H7 (cell line): ENCODE results near the gene LSS. TPM values are rescaled to one million over a fixed set of nuclear protein-coding genes. Genes with fewer than 3 reads are reported as not detected.
"Not testable (repeated sequence)": the region's sequence is repeated elsewhere in the genome, so short reads cannot be mapped to it uniquely, and the experiment has no call there.

ENCODE experiments used
- DNase-seq: peaks from one replicate; pipeline ENCODE4 v3.0.0; 2012
- H3K27me3 ChIP-seq: 2 replicates; pipeline ENCODE4 v1.6.0; 2011; ENCODE audit warnings: mild to moderate bottlenecking, low read length; ENCODE audit not compliant: control insufficient read depth, insufficient read depth
- H3K36me3 ChIP-seq: replicated peaks from 2 replicates; pipeline ENCODE4 v1.5.1; 2011; ENCODE audit warnings: low read length; ENCODE audit not compliant: control insufficient read depth, insufficient read depth
- H3K4me3 ChIP-seq: 2 replicates; pipeline ENCODE4 v1.5.1; 2011; ENCODE audit warnings: low read depth, mild to moderate bottlenecking, control low read depth, low read length, moderate library complexity; ENCODE audit not compliant: insufficient read depth
- total RNA-seq: library from RNA; depleted of rRNA; stranded (reverse); fragments of >200 nt; shearing (Covaris generic); gene quantifications from 2 replicates; pipeline ENCODE4 v1.2.3, GENCODE V29; 2014

The LSS gene
- total RNA-seq, 1 experiment from 2014 or later: 53.3 TPM

DNA sequence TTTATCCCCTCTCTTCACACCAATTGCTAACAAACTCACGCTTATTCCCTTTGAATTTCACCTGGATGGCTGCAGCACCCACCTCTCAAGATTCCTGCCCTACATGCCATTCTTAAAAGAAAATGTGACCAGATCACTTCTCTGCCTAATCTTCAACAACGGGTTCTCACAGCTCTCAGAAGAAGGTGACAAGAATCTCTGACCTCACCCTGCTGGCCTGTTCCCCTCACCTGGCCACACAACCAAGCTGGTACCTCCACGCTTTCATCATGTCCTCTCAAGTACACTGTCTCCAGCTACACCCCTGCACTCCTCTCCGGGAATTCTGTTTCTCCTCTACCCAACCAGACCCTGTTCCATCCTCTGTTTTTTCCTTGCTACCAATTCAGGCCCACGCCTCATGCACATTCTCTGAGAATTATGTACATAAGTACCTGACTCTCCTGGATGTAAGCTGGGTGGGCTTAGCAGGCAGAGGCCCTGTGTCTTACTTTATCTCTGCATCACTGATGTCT is 5.9 kb upstream of the LSS start:
- no peak for DNase-seq
- H3K36me3 ChIP-seq: peaks cover 23% of the 10 kb centered on the region

DNA sequence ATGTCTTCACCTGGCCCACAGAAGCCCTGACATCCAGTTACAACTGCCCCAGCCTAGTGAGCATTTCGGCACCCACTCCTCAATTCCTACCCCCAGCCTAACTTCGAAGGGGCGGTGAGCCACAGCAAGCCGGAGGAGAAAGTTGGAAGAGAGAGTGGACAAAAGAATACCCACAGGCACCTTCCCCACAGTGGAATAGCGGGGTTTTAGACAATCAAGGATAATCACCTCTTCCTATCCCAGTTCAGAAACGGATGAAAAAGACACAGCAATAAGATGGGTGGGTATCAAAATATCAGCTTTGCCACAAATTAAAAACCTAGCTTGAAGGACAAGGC is 1.3 kb upstream of the LSS start:
- Histone ChIP-seq H3K27me3 (peaks cover 4% of the 10 kb centered on the region), H3K36me3 (peaks cover 9% of the 10 kb centered on the region), H3K4me3 (peak overlapping the region; percentile 65)
- DNase-seq: no peak

More for the DNA sequence above, 5.9 kb upstream of the LSS start:
- H3K4me3 ChIP-seq: no peak overlapping the region
- peaks cover 4% of the 10 kb centered on the region for H3K27me3 ChIP-seq

DNA sequence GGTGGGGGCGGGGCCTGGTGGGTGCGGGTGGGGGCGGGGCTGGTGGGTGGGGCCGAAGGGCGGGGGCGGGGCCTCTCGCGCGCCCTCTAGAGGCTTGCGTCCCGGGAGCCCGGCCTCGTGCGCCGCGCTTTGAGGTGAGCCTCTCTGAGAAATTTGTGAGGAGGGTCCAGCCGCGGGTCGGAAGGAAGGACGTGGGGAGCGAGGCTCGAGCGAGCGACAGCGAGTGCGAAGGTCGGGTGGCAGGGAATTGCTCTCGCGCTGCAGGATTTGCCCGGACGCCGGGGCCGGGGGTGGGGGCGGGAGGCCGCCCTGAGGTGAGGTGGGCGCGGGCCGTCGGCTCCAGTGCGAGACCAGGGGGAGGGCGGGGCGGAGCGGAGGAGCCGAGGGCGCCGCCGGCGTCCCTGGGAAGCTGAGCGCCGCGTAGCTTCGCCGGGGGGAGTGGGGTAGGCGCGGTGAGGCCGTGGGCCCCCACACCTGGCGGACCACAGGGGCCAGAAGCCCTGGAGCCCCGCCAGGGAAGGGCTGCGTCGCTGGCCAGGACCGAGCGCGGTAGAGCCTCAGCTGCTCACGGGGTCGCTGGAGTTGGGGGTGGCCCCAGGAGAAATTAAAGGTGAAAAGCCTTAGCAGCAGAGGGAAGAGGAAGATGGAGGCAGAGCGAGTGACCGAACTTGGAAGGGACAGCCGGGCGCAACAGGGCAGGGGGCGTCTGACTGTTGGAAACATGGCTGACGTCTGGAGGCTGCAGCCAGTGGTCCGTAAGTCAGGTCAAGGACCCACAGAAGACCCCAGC is 754 bp upstream of the LSS start:
- Histone ChIP-seq H3K36me3 (peaks cover 4% of the 10 kb centered on the region), H3K27me3 (peaks cover 4% of the 10 kb centered on the region), H3K4me3 (peak overlapping the region; percentile 65)
- DNase-seq: peak; percentile 92

DNA sequence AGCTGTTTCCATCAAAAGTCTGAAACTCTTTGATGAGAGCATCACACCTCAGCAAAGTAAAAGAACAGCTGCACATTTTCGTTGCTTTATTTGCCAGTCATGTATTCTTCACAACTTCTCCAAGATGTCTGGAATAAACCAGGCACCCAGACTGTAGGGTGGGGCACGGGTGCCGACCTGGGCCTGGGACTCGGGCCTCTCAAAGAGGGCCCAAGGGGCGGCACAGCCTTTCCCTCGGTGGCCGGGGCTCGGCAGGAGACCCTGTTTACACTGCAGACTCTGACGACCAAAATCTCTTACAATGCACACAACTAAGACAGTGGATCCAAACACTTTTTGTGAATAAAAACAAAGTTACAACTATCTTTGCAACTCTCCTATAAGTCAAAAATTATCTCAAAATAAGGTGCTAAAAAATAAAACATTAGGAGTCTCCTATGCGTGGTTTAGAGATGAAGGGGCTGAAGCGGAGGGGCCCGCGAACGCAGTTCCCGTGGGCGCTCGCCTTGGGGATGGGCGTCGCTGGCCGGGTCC is 696 bp downstream of the LSS start:
- H3K36me3 ChIP-seq: peaks cover 2% of the 10 kb centered on the region
- DNase-seq: peak; percentile 64
- H3K27me3 ChIP-seq: peaks cover 4% of the 10 kb centered on the region
- peak overlapping the region; percentile 86 for H3K4me3 ChIP-seq

DNA sequence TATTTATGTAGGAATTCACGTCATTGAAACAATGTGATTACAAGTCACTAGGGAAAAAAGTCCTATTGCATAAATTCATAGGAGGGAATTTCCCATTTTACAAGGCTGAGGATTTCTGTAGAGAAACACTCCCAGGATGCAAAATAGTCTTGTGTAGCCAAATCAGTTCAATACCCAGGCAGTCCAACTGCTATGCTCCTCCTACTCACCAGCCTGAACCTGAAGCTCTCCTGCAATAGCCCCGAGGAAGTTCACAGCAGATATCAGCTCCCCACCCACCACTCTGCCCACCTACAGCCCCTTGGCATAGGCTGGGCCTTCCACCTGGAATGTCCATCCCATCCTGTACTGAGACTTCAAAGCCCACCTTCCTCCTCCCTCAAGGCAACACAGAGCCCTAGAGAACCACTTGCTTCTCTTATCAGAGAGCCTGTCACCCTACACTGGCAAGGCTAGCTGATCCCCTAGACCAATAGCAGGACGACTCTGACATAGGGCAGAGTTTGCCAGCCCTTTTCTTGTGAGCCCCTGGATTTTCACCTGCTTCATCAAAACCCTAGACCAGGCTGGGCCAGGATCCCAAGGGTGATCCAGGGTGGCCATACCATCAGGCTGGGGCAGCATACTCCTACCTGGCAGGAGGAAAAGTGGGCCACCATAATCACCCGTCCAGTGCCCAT is 1.5 kb downstream of the LSS start:
- H3K27me3 ChIP-seq: peaks cover 4% of the 10 kb centered on the region
- peaks cover 2% of the 10 kb centered on the region for H3K36me3 ChIP-seq
- DNase-seq: peak; percentile 29

DNA sequence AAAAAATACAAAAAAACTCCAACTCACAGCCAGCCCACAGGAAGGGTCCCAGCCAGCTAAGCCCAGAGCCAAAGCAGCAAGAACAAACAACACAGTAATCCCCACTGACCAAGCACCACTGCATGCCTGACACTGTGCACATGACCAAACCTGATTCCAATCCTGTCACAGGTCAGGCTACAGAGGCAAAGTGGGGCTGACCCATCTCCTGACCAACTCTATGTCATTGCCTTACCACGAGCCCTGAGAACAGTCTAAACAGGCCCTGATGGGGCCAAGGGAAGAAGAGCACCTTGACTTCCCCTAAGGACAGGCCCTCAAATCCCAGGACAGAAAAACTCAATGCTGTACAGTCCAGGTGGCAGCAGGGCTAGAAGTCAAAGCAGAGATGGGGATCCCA is 2.4 kb downstream of the LSS start:
- Histone ChIP-seq H3K27me3 (peaks cover 4% of the 10 kb centered on the region), H3K36me3 (peaks cover 3% of the 10 kb centered on the region), H3K4me3 (no peak overlapping the region)
- no peak for DNase-seq

More for the DNA sequence above, 1.5 kb downstream of the LSS start:
- peak overlapping the region; percentile 86; the same call in 1 of the 2 replicates for H3K4me3 ChIP-seq

DNA sequence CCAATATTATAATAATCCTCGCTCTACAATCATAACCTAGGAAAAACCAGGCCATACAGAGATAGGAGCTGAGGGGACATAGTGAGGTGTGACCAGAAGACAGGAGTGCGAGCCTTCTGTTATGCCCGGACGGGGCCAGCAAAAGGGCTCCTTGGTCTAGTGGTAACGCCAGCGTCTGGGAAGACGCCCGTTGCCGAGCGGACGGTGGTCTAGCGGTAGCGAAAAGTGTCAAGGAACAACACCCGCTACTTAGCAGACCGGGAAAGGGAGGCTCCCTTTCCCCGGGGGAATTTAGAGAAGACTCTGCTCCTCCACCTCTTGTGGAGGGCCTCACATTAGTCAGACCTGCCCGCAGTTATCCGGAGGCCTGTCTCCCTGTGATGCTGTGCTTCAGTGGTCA is 4.9 kb downstream of the LSS start:
- H3K27me3 ChIP-seq, H3K4me3 ChIP-seq, H3K36me3 ChIP-seq, DNase-seq: not testable (repeated sequence)

DNA sequence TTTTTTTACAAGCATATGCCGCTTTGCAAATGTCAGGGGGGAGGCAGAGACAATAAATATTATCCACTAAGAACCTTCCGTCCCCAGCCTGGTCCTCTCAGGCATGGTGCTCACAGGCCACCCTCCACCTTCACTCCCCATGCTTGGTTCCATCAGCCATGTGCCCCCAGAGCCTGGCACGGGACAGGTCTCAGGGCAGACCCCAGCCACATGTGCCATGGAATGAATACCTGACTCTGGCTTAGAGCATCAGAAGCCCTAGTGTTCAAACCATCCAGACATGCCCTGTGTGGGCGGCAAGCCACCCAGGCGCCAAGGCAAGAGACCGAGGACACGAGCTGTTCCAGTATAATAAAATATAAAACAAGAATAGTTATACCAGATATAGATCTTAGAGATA is 5.4 kb downstream of the LSS start:
- no peak for DNase-seq
- H3K4me3 ChIP-seq: no peak overlapping the region
- H3K36me3 ChIP-seq: peaks cover 4% of the 10 kb centered on the region
- H3K27me3 ChIP-seq: no peaks in the 10 kb centered on the region

DNA sequence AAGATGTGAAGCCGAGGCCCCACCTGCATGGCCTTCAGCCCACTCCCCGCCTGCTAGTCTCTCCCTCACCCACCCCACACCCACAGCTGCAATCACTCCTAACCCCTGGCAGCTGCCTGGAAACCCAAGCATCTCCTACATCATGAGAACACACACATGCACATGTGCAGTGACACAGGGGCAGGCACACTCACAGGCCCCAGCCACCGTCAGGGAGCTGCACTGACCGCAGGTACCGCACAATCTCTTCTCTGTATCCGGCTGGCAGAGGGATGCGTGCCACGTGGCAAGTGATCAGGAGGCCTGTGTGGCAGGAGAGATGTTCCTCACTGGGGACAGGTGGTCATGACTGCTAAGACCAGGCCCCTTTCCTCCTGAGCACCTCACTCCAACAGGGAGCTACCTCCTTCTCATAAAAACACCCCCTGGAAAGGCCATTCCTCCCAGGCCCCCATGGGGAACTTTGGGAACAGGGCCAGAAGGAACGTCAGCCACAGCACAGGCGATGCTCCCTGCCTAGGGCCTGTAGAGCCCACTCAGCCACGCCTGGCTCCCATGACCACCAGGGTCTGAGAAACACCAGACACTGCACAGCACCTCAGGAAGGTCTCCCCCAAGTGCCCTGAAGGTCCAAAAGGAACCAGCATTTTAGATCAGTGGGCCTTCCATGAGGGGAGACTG is 6.0 kb downstream of the LSS start:
- H3K27me3 ChIP-seq: no peaks in the 10 kb centered on the region
- no peak overlapping the region for H3K4me3 ChIP-seq
- peaks cover 4% of the 10 kb centered on the region for H3K36me3 ChIP-seq
- no peak for DNase-seq

DNA sequence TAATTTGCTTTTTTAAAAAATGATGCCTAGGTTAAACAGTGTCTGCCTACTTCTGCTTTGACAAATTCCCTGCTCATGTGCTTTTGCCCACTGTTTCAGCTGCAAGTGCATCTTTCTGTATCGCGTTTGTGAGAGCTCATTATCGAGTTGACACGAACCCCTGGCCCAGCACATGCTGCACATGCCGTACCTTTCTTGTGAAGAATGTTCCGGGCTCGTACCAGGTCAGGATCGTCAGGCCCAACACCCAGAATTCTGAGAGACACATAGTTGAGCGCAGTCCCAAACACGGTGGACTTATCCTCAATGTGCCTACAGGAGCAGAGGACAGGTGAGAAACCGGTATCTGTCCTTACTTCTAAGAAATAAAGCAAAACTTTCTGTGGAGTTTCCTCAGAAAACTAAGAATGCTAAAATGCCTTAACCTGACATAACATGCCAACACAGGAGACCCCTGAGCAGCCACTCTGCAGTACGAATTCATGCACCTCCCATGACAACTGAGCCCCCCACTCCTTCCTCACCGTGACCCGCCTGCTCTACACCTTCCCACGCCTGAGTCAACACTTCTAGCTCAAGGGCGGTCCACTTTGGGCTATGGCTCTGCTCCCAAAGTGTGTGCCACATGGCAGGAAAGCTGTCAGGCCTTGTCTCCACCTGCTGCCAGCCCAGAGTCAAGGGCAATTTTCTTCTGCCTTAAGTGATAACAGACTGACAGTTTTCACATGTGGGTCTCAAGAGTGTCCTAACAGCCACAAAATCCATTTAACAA is 6.7 kb downstream of the LSS start:
- Histone ChIP-seq H3K4me3 (no peak overlapping the region), H3K27me3 (no peaks in the 10 kb centered on the region), H3K36me3 (peaks cover 4% of the 10 kb centered on the region)
- DNase-seq: no peak

DNA sequence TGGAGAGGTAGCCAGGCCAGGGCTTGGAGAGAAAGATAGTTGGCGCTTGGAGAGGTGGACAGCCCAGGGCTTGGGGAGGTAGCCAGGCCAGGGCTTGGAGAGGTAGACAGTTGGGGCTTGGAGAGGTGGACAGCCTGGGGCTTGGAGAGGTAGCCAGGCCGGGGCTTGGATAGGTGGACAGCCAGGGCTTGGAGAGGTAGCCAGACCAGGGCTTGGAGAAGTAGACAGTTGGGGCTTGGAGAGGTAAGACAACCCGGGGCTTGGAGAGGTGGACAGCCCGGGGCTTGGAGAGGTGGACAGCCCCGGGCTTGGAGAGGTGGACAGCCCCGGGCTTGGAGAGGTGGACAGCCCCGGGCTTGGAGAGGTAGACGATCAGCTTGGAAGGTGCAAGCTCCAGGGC is 7.7 kb downstream of the LSS start:
- Histone ChIP-seq H3K27me3 (no peaks in the 10 kb centered on the region), H3K36me3 (peaks cover 4% of the 10 kb centered on the region), H3K4me3 (no peak overlapping the region)
- DNase-seq: no peak

DNA sequence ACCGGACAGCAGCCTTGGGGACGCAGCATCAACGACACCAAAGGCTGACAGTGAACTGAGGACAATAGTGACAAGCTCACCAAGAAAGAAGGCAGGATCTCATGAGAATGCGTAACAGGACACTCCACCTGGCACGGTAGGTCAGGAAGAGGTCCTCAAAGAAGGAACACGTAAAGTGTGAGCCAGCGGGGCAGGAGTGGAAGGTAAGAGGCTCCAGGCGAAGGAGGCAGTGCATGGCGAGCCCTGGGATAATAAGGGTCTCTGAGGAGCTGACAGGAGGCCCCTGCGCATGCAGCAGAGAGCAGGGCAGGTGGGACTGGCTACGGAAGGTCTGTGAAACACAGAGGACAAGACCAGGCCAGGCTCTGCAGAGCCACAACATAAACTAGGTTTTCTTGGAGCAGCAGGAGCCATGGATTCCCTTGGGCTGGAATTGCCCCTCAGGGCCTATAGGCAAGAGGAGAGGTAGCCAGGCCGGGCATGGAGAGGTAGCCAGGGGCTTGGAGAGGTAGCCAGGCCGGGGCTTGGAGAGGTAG is 8.2 kb downstream of the LSS start:
- Histone ChIP-seq H3K36me3 (peaks cover 4% of the 10 kb centered on the region), H3K4me3 (no peak overlapping the region)
- no peak for DNase-seq

DNA sequence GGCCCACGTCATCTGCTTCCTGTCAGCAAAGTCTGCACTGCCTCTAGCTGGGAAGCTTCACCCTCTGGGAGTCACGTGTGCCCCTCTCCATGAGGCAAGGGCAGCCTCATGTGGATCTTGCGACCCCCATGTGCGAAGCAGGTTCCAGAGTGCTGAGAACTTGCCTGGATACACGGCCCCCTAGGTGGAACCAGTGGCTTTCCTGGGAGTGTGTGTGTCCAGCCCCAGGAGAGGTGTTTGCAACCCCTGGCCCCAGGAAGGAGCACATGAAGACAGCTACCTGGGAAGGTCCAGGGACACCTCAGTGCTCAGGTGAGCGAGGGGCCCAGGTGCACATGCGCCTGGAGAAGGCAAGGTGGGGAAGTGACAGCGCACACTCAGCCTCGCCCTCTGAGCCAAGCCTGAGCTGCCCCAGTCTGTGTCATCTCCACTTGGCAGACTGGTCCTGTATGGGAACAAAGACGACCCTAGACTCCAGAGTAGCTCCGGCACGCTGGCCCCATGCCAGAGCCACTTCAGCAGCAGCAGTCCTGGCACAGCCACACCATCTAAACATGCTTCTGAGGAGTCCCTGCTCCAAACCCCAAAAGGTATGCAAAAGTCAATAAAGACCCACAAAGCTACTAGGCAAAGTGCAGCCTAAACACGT is 8.9 kb downstream of the LSS start:
- no peak for DNase-seq
- Histone ChIP-seq H3K27me3 (no peaks in the 10 kb centered on the region), H3K36me3 (peaks cover 4% of the 10 kb centered on the region), H3K4me3 (no peak overlapping the region)

More for the DNA sequence above, 8.2 kb downstream of the LSS start:
- no peaks in the 10 kb centered on the region for H3K27me3 ChIP-seq
